HepG2 (cell line): ENCODE results near the gene DGKG. TPM values are rescaled to one million over a fixed set of nuclear protein-coding genes. Genes with fewer than 3 reads are reported as not detected.
A peak's percentile ranks its signal among the peaks of the same experiment; 100 is the strongest.

Source experiments
- FOXA1 ChIP-seq, 2 experiments: fragments of 450-650 bp in 1 of 2; sonication (generic) in 1 of 2; formaldehyde crosslinking in 1 of 2; IDR thresholded peaks; 2 replicates each; pipeline versions ENCODE4 v1.4.0 to v1.6.1; 2016 to 2020; ENCODE audit warnings: missing genetic modification reagents in 1 of 2
- KAT7 ChIP-seq: IDR thresholded peaks from 2 replicates; pipeline ENCODE4 v1.6.1; 2018; ENCODE audit warnings: borderline replicate concordance, missing compliant biosample characterization
- NAIF1 ChIP-seq: sonication (generic); formaldehyde crosslinking; IDR thresholded peaks from 2 replicates; pipeline ENCODE4 v1.5.0; 2020; ENCODE audit warnings: mild to moderate bottlenecking, missing genetic modification reagents, borderline replicate concordance
- NONO ChIP-seq, 2 experiments: fragments of 450-650 bp in 1 of 2; sonication (generic) in 1 of 2; formaldehyde crosslinking in 1 of 2; IDR thresholded peaks in 1 of 2; conservative IDR thresholded peaks in 1 of 2; 2 replicates each; pipeline versions ENCODE4 v1.6.1 to v1.8.0; 2017 to 2022; ENCODE audit warnings: mild to moderate bottlenecking in 1 of 2, missing genetic modification reagents in 1 of 2, moderate library complexity in 1 of 2
- PBX3 ChIP-seq: sonication (generic); formaldehyde crosslinking; IDR thresholded peaks from 2 replicates; pipeline ENCODE4 v1.8.1; 2023; ENCODE audit warnings: missing genetic modification reagents, inconsistent platforms, borderline replicate concordance
- SIN3B ChIP-seq: fragments of 150-350 bp; IDR thresholded peaks from 2 replicates; pipeline ENCODE4 v1.6.1; 2014; ENCODE audit warnings: low read length
- ZFP37 ChIP-seq: sonication (generic); formaldehyde crosslinking; IDR thresholded peaks from 2 replicates; pipeline ENCODE4 v1.4.0; 2020; ENCODE audit warnings: missing genetic modification reagents, borderline replicate concordance
- ZKSCAN1 ChIP-seq: fragments of 150-350 bp; IDR thresholded peaks from 2 replicates; pipeline ENCODE4 v1.6.1; 2014; ENCODE audit warnings: low read length
- ZNF17 ChIP-seq: sonication (generic); formaldehyde crosslinking; IDR thresholded peaks from 2 replicates; pipeline ENCODE4 v1.5.0; 2020; ENCODE audit warnings: mild to moderate bottlenecking, missing genetic modification reagents
- ZNF263 ChIP-seq: sonication (generic); formaldehyde crosslinking; IDR thresholded peaks from 2 replicates; pipeline ENCODE4 v1.4.0; 2020; ENCODE audit warnings: missing genetic modification reagents
- ZNF296 ChIP-seq: sonication (generic); formaldehyde crosslinking; conservative IDR thresholded peaks from 2 replicates; pipeline ENCODE4 v1.5.0; 2020; ENCODE audit warnings: mild to moderate bottlenecking, missing genetic modification reagents
- ZNF354B ChIP-seq: sonication (generic); formaldehyde crosslinking; IDR thresholded peaks from 2 replicates; pipeline ENCODE4 v1.8.0; 2022; ENCODE audit warnings: mild to moderate bottlenecking, missing genetic modification reagents
- ZNF407 ChIP-seq: sonication (generic); formaldehyde crosslinking; IDR thresholded peaks from one replicate; pipeline ENCODE4 v1.5.1; 2020; ENCODE audit warnings: mild to moderate bottlenecking, missing genetic modification reagents; ENCODE audit errors: not compliant biosample characterization
- ZNF674 ChIP-seq: sonication (generic); formaldehyde crosslinking; IDR thresholded peaks from 2 replicates; pipeline ENCODE4 v1.5.0; 2020; ENCODE audit warnings: low read depth, mild to moderate bottlenecking, missing genetic modification reagents
- polyA plus RNA-seq, 8 experiments: library from polyadenylated mRNA; depleted of rRNA in 3 of 8; stranded (reverse) in 7 of 8; unstranded in 1 of 8; fragments of >200 nt; fragmentation: Illumina TruSeq in 4 of 8; extraction: Trizol in 4 of 8; gene quantifications; 2 replicates each; pipeline versions ENCODE4 v1.2.1 to v1.2.3, GENCODE V29; 2011 to 2016; ENCODE audit warnings: low read depth in 4 of 8, missing spikeins in 1 of 8, mixed read lengths in 1 of 8; ENCODE audit not compliant: insufficient read depth in 1 of 8
- total RNA-seq, 5 experiments: library from RNA; depleted of rRNA; stranded (reverse); fragments of >200 nt; fragmentation: Illumina TruSeq; extraction: Trizol; gene quantifications; 2 replicates each; pipeline ENCODE4 v1.2.3, GENCODE V29; 2016; ENCODE audit warnings: low read depth in 1 of 5
- TF ChIP-seq, protein P1 (sequence below): sonication (generic); formaldehyde crosslinking; IDR thresholded peaks from 2 replicates; pipeline ENCODE4 v1.4.0; 2020; ENCODE audit warnings: missing genetic modification reagents
- TF ChIP-seq, protein P2 (sequence below): sonication (generic); formaldehyde crosslinking; IDR thresholded peaks from 2 replicates; pipeline ENCODE4 v1.4.0; 2020; ENCODE audit warnings: missing genetic modification reagents

Gene DGKG
- total and polyA plus RNA-seq, 2 of the 13 experiments (the other 11 are each of a cell fraction or from before 2014, with no cell fraction given) = 3.8 to 6.2 TPM

DNA sequence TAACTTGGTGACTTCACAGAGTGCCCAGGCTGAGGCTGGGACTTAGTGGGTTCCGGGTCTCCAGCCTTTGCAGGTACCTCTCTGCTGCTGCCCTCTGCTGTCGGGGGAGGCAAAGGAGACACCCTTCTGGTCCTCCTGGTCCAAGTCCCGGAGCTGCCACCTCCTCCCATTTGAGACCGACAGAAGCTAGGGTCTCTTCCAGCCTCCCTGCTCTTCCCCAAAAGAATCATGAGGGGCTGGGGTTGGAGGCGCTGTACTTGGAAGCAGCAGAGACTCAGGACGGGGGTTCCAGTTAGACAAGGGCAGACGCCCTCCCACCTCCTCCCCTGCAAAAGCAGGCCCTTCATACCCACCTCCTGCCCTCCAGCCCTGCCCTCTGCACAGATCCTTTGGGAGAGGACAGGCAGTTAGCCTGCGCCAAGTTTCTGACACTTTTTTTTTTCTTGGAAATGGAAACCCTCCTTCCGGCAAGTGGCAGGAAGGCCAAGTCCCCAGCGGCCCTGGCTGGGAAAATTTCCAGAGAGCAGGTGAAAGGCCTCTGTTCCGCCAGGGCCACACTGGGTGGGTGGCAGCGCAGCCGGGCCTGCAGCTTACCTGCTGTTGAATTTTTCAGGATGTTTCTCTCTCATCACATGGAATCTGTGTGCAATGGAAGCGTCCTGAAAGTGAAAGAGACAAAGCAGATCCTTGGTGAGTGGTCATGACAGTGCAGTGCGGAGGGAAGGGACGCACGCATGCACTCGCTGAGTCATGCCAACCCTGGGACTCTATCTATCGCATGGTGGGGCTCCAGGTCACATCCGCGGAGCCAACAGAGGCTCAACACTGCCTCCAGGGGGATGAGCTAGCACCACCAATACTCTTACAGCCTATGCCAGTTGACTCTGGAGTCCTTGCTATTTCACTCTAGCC is 119.9 kb downstream of the DGKG start (continued):
- peak; percentile 1 for TF ChIP-seq ZNF407 (CRISPR knock-in tag)
- no peak for TF ChIP-seq PBX3 (CRISPR knock-in tag)
- TF ChIP-seq ZNF674 = no peak
- TF ChIP-seq ZNF17 (CRISPR knock-in tag) = no peak
- no peak for TF ChIP-seq FOXA1 (IDR thresholded peaks at IDR 0.05)
- TF ChIP-seq FOXA1 (CRISPR knock-in tag; IDR thresholded peaks at IDR 0.05) = peak; percentile 34; the same call in 1 of the 2 replicates
- TF ChIP-seq NONO (IDR thresholded peaks at IDR 0.05) = no peak
- 0 out of 2 replicates have a peak, but pooled peaks have one; percentile 27 for TF ChIP-seq NONO (CRISPR knock-in tag; conservative IDR thresholded peaks at IDR 0.05)
- TF ChIP-seq ZNF263 (CRISPR knock-in tag) = peak; percentile 61; the same call in 1 of the 2 replicates
- no peak for TF ChIP-seq ZNF296 (CRISPR knock-in tag)
- 0 out of 2 replicates have a peak, but pooled peaks have one; percentile 37 for TF ChIP-seq ZKSCAN1
- TF ChIP-seq NAIF1 = no peak
- 0 out of 2 replicates have a peak, but pooled peaks have one; percentile 69 for TF ChIP-seq ZNF354B
- TF ChIP-seq KAT7 = peak; percentile 69; the same call in 1 of the 2 replicates
- TF ChIP-seq, protein P1, sequence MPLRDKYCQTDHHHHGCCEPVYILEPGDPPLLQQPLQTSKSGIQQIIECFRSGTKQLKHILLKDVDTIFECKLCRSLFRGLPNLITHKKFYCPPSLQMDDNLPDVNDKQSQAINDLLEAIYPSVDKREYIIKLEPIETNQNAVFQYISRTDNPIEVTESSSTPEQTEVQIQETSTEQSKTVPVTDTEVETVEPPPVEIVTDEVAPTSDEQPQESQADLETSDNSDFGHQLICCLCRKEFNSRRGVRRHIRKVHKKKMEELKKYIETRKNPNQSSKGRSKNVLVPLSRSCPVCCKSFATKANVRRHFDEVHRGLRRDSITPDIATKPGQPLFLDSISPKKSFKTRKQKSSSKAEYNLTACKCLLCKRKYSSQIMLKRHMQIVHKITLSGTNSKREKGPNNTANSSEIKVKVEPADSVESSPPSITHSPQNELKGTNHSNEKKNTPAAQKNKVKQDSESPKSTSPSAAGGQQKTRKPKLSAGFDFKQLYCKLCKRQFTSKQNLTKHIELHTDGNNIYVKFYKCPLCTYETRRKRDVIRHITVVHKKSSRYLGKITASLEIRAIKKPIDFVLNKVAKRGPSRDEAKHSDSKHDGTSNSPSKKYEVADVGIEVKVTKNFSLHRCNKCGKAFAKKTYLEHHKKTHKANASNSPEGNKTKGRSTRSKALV = peak; percentile 68; the same call in 1 of the 2 replicates
- TF ChIP-seq, protein P2, sequence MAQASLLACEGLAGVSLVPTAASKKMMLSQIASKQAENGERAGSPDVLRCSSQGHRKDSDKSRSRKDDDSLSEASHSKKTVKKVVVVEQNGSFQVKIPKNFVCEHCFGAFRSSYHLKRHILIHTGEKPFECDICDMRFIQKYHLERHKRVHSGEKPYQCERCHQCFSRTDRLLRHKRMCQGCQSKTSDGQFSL = no peak
- no peak for TF ChIP-seq SIN3B
- TF ChIP-seq ZFP37 (CRISPR knock-in tag) = 0 out of 2 replicates have a peak, but pooled peaks have one; percentile 27
